HL-60 (cell line): ENCODE data around the gene LUZP2.

Experiments
- DNase-seq, 2 experiments: peaks; one replicate each; pipeline ENCODE4 v3.0.0-alpha.2; 2010 to 2020; ENCODE audit warnings: low read depth in 1 of 2, low spot score in 1 of 2
- H3K27ac ChIP-seq: fragments of 250-450 bp; sonication (Bioruptor Pico); replicated peaks from 2 replicates; pipeline ENCODE4 v1.5.1; 2020; ENCODE audit warnings: mild to moderate bottlenecking, moderate library complexity
- H3K27me3 ChIP-seq: fragments of 250-450 bp; sonication (Bioruptor Pico); 2 replicates; pipeline ENCODE4 v1.5.1; 2021; ENCODE audit warnings: mild to moderate bottlenecking, moderate library complexity; ENCODE audit not compliant: insufficient read depth, poor library complexity, severe bottlenecking
- H3K4me3 ChIP-seq: replicated peaks from 2 replicates; pipeline ENCODE4 v1.5.1; 2011; ENCODE audit warnings: mild to moderate bottlenecking, control low read depth, low read length; ENCODE audit not compliant: insufficient read depth
- GABPA ChIP-seq: IDR thresholded peaks from 2 replicates; pipeline ENCODE4 v1.6.1; 2012; ENCODE audit warnings: low read depth
- POLR2AphosphoS5 ChIP-seq: IDR thresholded peaks from 2 replicates; pipeline ENCODE4 v1.6.1; 2012; ENCODE audit warnings: low read depth
- SPI1 ChIP-seq: IDR thresholded peaks from 2 replicates; pipeline ENCODE4 v1.6.1; 2012; ENCODE audit warnings: low read depth, mild to moderate bottlenecking, borderline replicate concordance
- TF ChIP-seq, protein P1 (sequence below): IDR thresholded peaks from 2 replicates; pipeline ENCODE4 v1.6.1; 2012; ENCODE audit warnings: low read depth; ENCODE audit not compliant: insufficient replicate concordance
- TF ChIP-seq, protein P2 (sequence below): IDR thresholded peaks from one replicate; pipeline ENCODE4 v1.5.1; 2011; ENCODE audit warnings: low read length, control low read depth, inconsistent platforms; ENCODE audit not compliant: insufficient read depth

LUZP2 gene

GRCh38 chr11:24496386-24496735, 492 bp upstream of the LUZP2 start:
- Histone ChIP-seq H3K4me3 (no peak overlapping the region), H3K27ac (no peak overlapping the region), H3K27me3 (peaks cover 8% of the 10 kb centered on the region)
- TF ChIP-seq, protein P1, sequence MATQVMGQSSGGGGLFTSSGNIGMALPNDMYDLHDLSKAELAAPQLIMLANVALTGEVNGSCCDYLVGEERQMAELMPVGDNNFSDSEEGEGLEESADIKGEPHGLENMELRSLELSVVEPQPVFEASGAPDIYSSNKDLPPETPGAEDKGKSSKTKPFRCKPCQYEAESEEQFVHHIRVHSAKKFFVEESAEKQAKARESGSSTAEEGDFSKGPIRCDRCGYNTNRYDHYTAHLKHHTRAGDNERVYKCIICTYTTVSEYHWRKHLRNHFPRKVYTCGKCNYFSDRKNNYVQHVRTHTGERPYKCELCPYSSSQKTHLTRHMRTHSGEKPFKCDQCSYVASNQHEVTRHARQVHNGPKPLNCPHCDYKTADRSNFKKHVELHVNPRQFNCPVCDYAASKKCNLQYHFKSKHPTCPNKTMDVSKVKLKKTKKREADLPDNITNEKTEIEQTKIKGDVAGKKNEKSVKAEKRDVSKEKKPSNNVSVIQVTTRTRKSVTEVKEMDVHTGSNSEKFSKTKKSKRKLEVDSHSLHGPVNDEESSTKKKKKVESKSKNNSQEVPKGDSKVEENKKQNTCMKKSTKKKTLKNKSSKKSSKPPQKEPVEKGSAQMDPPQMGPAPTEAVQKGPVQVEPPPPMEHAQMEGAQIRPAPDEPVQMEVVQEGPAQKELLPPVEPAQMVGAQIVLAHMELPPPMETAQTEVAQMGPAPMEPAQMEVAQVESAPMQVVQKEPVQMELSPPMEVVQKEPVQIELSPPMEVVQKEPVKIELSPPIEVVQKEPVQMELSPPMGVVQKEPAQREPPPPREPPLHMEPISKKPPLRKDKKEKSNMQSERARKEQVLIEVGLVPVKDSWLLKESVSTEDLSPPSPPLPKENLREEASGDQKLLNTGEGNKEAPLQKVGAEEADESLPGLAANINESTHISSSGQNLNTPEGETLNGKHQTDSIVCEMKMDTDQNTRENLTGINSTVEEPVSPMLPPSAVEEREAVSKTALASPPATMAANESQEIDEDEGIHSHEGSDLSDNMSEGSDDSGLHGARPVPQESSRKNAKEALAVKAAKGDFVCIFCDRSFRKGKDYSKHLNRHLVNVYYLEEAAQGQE = no peak
- TF ChIP-seq, protein P2, sequence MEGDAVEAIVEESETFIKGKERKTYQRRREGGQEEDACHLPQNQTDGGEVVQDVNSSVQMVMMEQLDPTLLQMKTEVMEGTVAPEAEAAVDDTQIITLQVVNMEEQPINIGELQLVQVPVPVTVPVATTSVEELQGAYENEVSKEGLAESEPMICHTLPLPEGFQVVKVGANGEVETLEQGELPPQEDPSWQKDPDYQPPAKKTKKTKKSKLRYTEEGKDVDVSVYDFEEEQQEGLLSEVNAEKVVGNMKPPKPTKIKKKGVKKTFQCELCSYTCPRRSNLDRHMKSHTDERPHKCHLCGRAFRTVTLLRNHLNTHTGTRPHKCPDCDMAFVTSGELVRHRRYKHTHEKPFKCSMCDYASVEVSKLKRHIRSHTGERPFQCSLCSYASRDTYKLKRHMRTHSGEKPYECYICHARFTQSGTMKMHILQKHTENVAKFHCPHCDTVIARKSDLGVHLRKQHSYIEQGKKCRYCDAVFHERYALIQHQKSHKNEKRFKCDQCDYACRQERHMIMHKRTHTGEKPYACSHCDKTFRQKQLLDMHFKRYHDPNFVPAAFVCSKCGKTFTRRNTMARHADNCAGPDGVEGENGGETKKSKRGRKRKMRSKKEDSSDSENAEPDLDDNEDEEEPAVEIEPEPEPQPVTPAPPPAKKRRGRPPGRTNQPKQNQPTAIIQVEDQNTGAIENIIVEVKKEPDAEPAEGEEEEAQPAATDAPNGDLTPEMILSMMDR = no peak
- TF ChIP-seq SPI1 (no peak), GABPA (no peak), POLR2AphosphoS5 (no peak)
- DNase-seq = no peak

DNA sequence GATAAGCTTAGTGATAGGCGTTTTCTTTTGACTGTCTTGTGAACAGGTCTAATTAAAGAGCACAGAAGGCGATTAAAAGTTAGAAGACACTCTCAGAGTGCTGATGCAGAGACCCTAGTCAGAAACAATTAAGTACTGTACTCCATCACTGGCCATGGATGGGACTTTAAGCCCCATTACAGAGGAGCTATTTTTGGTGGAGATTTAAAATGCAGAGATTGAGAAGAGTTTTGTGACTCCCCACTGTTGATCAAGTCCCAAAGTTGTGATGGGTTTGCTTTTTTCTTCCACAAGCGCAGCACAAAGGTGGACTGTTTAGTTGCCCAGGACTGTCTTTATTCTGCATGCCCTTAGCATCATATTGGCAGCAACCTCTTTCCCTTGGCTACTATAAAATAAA, 978 bp downstream of the LUZP2 start:
- no peak overlapping the region for H3K4me3 ChIP-seq
- TF ChIP-seq, protein P2 = no peak
- TF ChIP-seq POLR2AphosphoS5 = no peak
- no peak for TF ChIP-seq GABPA
- TF ChIP-seq, protein P1 = no peak
- no peak for TF ChIP-seq SPI1
- no peak overlapping the region for H3K27ac ChIP-seq
- H3K27me3 ChIP-seq = peaks cover 8% of the 10 kb centered on the region
- DNase-seq = no peak

GRCh38 chr11:24502425-24502824, 5.6 kb downstream of the LUZP2 start:
- TF ChIP-seq, protein P1 = no peak
- TF ChIP-seq POLR2AphosphoS5 (no peak), SPI1 (no peak), GABPA (no peak)
- TF ChIP-seq, protein P2 = no peak
- no peak for DNase-seq
- peaks cover under 1% of the 10 kb centered on the region for H3K27me3 ChIP-seq
- H3K27ac ChIP-seq = no peak overlapping the region
- H3K4me3 ChIP-seq = no peak overlapping the region
